Panc1 (cell line): ENCODE measurements around the gene PARP2. TPM values are rescaled to one million over a fixed set of nuclear protein-coding genes. Genes with fewer than 3 reads are reported as not detected.

Experiments
- ATAC-seq: fragments of 200-7000 bp; cut with Tn5 transposase; 2 replicates; pipeline ENCODE4 v1.9.1; 2020; ENCODE audit warnings: mild to moderate bottlenecking, moderate library complexity
- BruUV-seq: library from RNA; stranded (reverse); fragments of 400-500 nt; replicated peaks from 2 replicates; lab custom pipeline; 2021; lab: Mats Ljungman, UMichigan
- CTCF ChIA-PET: fragments of 300-600 bp; sonication (Branson Sonifier 250); formaldehyde crosslinking; loops from one replicate; lab custom pipeline; 2022; ENCODE audit warnings: antibody characterized with exemption; lab: Charles Lee
- POLR2A ChIA-PET: fragments of 300-600 bp; sonication (Branson Sonifier 250); formaldehyde crosslinking; loops from one replicate; lab custom pipeline; 2022; ENCODE audit warnings: antibody characterized with exemption; lab: Charles Lee
- DNase-seq: peaks from one replicate; pipeline ENCODE4 v3.0.0-alpha.2; 2010; ENCODE audit warnings: low read depth, low spot score
- H3K27ac ChIP-seq: 2 replicates; pipeline ENCODE4 v1.5.1; 2011; ENCODE audit warnings: mild to moderate bottlenecking, low read length, inconsistent platforms
- H3K27me3 ChIP-seq: fragments of 200-500 bp; sonication (Bioruptor generic); 2 replicates; pipeline ENCODE4 v1.6.0; 2014; ENCODE audit warnings: low read length, inconsistent platforms; ENCODE audit not compliant: control insufficient read depth, insufficient read depth
- H3K36me3 ChIP-seq: fragments of 200-500 bp; sonication (Bioruptor generic); 2 replicates; pipeline ENCODE4 v1.5.1; 2014; ENCODE audit warnings: inconsistent platforms, mild to moderate bottlenecking, low read length, moderate library complexity; ENCODE audit not compliant: control insufficient read depth, insufficient read depth
- H3K4me1 ChIP-seq: 2 replicates; pipeline ENCODE4 v1.5.1; 2011; ENCODE audit warnings: inconsistent platforms, mild to moderate bottlenecking, low read length, moderate library complexity; ENCODE audit not compliant: control insufficient read depth, insufficient read depth
- H3K4me3 ChIP-seq, 2 experiments: 2 replicates each; pipeline ENCODE4 v1.5.1; 2011 to 2012; ENCODE audit warnings: low read depth in 2 of 2, low read length in 2 of 2, mild to moderate bottlenecking in 2 of 2, inconsistent platforms in 1 of 2, moderate library complexity in 1 of 2
- H3K9me3 ChIP-seq: fragments of 200-500 bp; sonication (Bioruptor generic); 2 replicates; pipeline ENCODE4 v1.5.1; 2014; ENCODE audit warnings: low read depth, mild to moderate bottlenecking, inconsistent platforms, low read length, moderate library complexity; ENCODE audit not compliant: control insufficient read depth, insufficient read depth
- POLR2AphosphoS5 ChIP-seq: IDR thresholded peaks from 2 replicates; pipeline ENCODE4 v1.6.1; 2012; ENCODE audit warnings: mild to moderate bottlenecking, low read depth, low read length, moderate library complexity
- SIN3A ChIP-seq: IDR thresholded peaks from 2 replicates; pipeline ENCODE4 v1.6.1; 2012; ENCODE audit warnings: low read depth, mild to moderate bottlenecking, low read length, moderate library complexity, borderline replicate concordance; ENCODE audit not compliant: insufficient read depth
- TCF7L2 ChIP-seq: IDR thresholded peaks from 2 replicates; pipeline ENCODE4 v1.6.1; 2011; ENCODE audit warnings: mild to moderate bottlenecking, low read depth, low read length, inconsistent platforms
- in situ Hi-C: cut with HindIII; loops from 2 replicates; pipeline ENCODE4 v1.10.0; 2016; ENCODE audit warnings: low sequenced_read_pairs, low pct_unique_long_range_greater_than_20kb
- intact Hi-C: fragments of 100-400 bp; cut with micrococcal nuclease; formaldehyde crosslinking; loops from one replicate; pipeline ENCODE4 v1.10.0; 2022; ENCODE audit not compliant: unreplicated experiment
- total RNA-seq: library from RNA; stranded (reverse); gene quantifications from one replicate; pipeline ENCODE4 v1.2.1, GENCODE V29; 2021; ENCODE audit not compliant: unreplicated experiment
- TF ChIP-seq, protein P1 (sequence below): fragments of 450-650 bp; IDR thresholded peaks from 2 replicates; pipeline ENCODE4 v1.5.1; 2017; ENCODE audit warnings: mild to moderate bottlenecking
- TF ChIP-seq, protein P2 (sequence below), 2 experiments: IDR thresholded peaks; 2 replicates each; pipeline ENCODE4 v1.6.1; 2011 to 2012; ENCODE audit warnings: low read depth in 2 of 2, control low read depth in 1 of 2, low read length in 1 of 2, mild to moderate bottlenecking in 1 of 2, moderate library complexity in 1 of 2; ENCODE audit not compliant: insufficient read depth in 1 of 2

The PARP2 gene
- total RNA-seq, 1 experiment from 2014 or later = 26.6 TPM

DNA sequence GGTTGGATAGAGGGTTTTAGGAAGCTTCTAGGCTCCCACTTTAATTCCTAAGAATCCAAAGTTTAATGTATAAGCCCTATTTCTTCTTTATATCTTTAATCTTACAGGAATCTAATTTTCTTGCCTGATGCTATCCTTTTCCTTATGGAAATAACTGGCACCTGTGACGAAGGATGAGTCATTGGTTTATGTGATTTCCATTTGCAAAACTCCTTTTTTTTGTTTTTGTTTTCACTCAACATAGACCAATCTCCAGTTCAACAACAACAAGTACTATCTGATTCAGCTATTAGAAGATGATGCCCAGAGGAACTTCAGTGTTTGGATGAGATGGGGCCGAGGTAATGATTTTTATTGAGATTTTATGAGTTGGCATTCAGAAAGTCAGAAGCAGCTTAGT, 6.8 kb downstream of the PARP2 start:
- BruUV-seq = no TSS peak
- intact Hi-C loops (no loop called here), in situ Hi-C loops (no loop called here)
- ATAC-seq (no peak), DNase-seq (no peak)
- H3K36me3 ChIP-seq = no peaks in the 10 kb centered on the region; the same call in 1 of the 2 replicates
- H3K4me3 ChIP-seq = no peak overlapping the region
- POLR2A ChIA-PET = no interaction called here
- no peak overlapping the region for H3K27ac ChIP-seq
- no peaks in the 10 kb centered on the region for H3K9me3 ChIP-seq
- H3K27me3 ChIP-seq = no peaks in the 10 kb centered on the region
- TF ChIP-seq SIN3A (no peak), POLR2AphosphoS5 (no peak), TCF7L2 (no peak)
- TF ChIP-seq, protein P1, sequence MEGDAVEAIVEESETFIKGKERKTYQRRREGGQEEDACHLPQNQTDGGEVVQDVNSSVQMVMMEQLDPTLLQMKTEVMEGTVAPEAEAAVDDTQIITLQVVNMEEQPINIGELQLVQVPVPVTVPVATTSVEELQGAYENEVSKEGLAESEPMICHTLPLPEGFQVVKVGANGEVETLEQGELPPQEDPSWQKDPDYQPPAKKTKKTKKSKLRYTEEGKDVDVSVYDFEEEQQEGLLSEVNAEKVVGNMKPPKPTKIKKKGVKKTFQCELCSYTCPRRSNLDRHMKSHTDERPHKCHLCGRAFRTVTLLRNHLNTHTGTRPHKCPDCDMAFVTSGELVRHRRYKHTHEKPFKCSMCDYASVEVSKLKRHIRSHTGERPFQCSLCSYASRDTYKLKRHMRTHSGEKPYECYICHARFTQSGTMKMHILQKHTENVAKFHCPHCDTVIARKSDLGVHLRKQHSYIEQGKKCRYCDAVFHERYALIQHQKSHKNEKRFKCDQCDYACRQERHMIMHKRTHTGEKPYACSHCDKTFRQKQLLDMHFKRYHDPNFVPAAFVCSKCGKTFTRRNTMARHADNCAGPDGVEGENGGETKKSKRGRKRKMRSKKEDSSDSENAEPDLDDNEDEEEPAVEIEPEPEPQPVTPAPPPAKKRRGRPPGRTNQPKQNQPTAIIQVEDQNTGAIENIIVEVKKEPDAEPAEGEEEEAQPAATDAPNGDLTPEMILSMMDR = no peak
- TF ChIP-seq, protein P2, sequence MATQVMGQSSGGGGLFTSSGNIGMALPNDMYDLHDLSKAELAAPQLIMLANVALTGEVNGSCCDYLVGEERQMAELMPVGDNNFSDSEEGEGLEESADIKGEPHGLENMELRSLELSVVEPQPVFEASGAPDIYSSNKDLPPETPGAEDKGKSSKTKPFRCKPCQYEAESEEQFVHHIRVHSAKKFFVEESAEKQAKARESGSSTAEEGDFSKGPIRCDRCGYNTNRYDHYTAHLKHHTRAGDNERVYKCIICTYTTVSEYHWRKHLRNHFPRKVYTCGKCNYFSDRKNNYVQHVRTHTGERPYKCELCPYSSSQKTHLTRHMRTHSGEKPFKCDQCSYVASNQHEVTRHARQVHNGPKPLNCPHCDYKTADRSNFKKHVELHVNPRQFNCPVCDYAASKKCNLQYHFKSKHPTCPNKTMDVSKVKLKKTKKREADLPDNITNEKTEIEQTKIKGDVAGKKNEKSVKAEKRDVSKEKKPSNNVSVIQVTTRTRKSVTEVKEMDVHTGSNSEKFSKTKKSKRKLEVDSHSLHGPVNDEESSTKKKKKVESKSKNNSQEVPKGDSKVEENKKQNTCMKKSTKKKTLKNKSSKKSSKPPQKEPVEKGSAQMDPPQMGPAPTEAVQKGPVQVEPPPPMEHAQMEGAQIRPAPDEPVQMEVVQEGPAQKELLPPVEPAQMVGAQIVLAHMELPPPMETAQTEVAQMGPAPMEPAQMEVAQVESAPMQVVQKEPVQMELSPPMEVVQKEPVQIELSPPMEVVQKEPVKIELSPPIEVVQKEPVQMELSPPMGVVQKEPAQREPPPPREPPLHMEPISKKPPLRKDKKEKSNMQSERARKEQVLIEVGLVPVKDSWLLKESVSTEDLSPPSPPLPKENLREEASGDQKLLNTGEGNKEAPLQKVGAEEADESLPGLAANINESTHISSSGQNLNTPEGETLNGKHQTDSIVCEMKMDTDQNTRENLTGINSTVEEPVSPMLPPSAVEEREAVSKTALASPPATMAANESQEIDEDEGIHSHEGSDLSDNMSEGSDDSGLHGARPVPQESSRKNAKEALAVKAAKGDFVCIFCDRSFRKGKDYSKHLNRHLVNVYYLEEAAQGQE (IDR thresholded peaks at IDR 0.05; ENCODE audit: insufficient read depth in 1 of 2, low read depth in 2 of 2, low read length in 1 of 2) = no peak
- H3K4me1 ChIP-seq = no peaks in the 10 kb centered on the region
- CTCF ChIA-PET = no interaction called here

DNA sequence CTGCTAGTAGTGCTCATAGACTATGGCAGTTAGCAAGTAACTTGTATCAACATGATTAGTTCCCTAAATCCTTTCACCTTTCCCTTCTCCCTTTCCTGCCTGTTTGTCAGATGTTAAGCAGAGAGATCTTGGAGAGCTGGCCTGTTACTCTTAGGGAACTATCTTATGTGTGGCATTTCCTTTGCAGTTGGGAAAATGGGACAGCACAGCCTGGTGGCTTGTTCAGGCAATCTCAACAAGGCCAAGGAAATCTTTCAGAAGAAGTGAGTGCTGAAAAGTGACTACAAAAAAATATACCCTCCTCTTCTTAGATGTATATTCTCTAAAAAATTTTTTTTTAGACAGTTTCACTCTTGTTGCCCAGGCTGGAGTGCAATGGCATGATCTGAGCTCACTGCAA, 7.4 kb downstream of the PARP2 start:
- TF ChIP-seq SIN3A (no peak), POLR2AphosphoS5 (no peak), TCF7L2 (no peak)
- TF ChIP-seq, protein P2 (IDR thresholded peaks at IDR 0.05; ENCODE audit: insufficient read depth in 1 of 2, low read depth in 2 of 2, low read length in 1 of 2) = no peak
- TF ChIP-seq, protein P1 = peak; percentile 29
- Histone ChIP-seq H3K27me3 (no peaks in the 10 kb centered on the region), H3K4me3 (no peak overlapping the region), H3K4me1 (no peaks in the 10 kb centered on the region), H3K27ac (no peak overlapping the region), H3K36me3 (no peaks in the 10 kb centered on the region; the same call in 1 of the 2 replicates), H3K9me3 (no peaks in the 10 kb centered on the region)
- POLR2A ChIA-PET = no interaction called here
- BruUV-seq = no TSS peak
- ATAC-seq = no peak
- no peak for DNase-seq
- in situ Hi-C loops = no loop called here
- intact Hi-C loops = no loop called here
- CTCF ChIA-PET = interaction anchor here (0.7 kb wide), 2 partner anchors 8 to 23 kb away, joined by 3 read pairs; no protein-coding TSS in a partner anchor
